SU-DHL-6 (cell line): ENCODE results near the gene HOXA3.

Experiments used
- H2AFZ ChIP-seq: fragments of 200-600 bp; sonication (generic); 2 replicates; pipeline ENCODE4 v1.6.1; 2014; ENCODE audit warnings: low read depth, mild to moderate bottlenecking, moderate library complexity, mixed read lengths, antibody characterized with exemption, low read length; ENCODE audit not compliant: severe bottlenecking
- H3F3A ChIP-seq: fragments of 200-600 bp; shearing (Covaris generic); 2 replicates; pipeline ENCODE4 v1.6.0; 2016; ENCODE audit warnings: antibody characterized with exemption, mild to moderate bottlenecking; ENCODE audit not compliant: insufficient read depth
- H3K27ac ChIP-seq: fragments of 200-600 bp; sonication (generic); 2 replicates; pipeline ENCODE4 v1.5.1; 2016; ENCODE audit warnings: low read depth, mild to moderate bottlenecking, low read length, moderate library complexity, mixed read lengths
- H3K27me3 ChIP-seq: fragments of 200-600 bp; sonication (generic), shearing (Covaris generic); 2 replicates; pipeline ENCODE4 v1.6.0; 2014; ENCODE audit warnings: mild to moderate bottlenecking, low read length
- H3K36me3 ChIP-seq: fragments of 200-600 bp; sonication (generic); 2 replicates; pipeline ENCODE4 v1.6.1; 2014; ENCODE audit warnings: mild to moderate bottlenecking, low read length, mixed read lengths
- H3K4me2 ChIP-seq: fragments of 300-600, 200-600 bp; shearing (Covaris generic), sonication (generic); 2 replicates; pipeline ENCODE4 v1.6.0; 2014; ENCODE audit warnings: low read length, low read depth, mild to moderate bottlenecking; ENCODE audit not compliant: poor library complexity, severe bottlenecking
- H3K4me3 ChIP-seq: fragments of 200-600 bp; sonication (generic); 2 replicates; pipeline ENCODE4 v1.5.1; 2014; ENCODE audit warnings: antibody characterized with exemption, low read length, mild to moderate bottlenecking, mixed read lengths; ENCODE audit not compliant: insufficient read depth, poor library complexity, severe bottlenecking
- H3K79me2 ChIP-seq: fragments of 200-600 bp; sonication (generic); 2 replicates; pipeline ENCODE4 v1.6.1; 2014; ENCODE audit warnings: mild to moderate bottlenecking, low read length, moderate library complexity; ENCODE audit not compliant: insufficient read depth
- H3K9ac ChIP-seq: fragments of 200-600 bp; sonication (generic); 2 replicates; pipeline ENCODE4 v1.7.0; 2014; ENCODE audit warnings: mild to moderate bottlenecking, low read length
- H3K9me2 ChIP-seq: fragments of 200-600 bp; sonication (generic); replicated peaks from 2 replicates; pipeline ENCODE4 v1.6.1; 2014; ENCODE audit warnings: low read length; ENCODE audit not compliant: insufficient read depth
- H3K9me3 ChIP-seq: fragments of 200-600 bp; sonication (generic); 2 replicates; pipeline ENCODE4 v1.6.1; 2014; ENCODE audit warnings: low read length, mixed read lengths; ENCODE audit not compliant: insufficient read depth
- H4K20me1 ChIP-seq: fragments of 200-600 bp; sonication (generic); 2 replicates; pipeline ENCODE4 v1.6.1; 2014; ENCODE audit warnings: low read depth, mild to moderate bottlenecking, antibody characterized with exemption, low read length, moderate library complexity, mixed read lengths
- CTCF ChIP-seq: fragments of 200-600 bp; sonication (generic); IDR thresholded peaks from one replicate; pipeline ENCODE4 v1.5.1; 2017; ENCODE audit warnings: antibody characterized with exemption, mild to moderate bottlenecking, low read length, moderate library complexity; ENCODE audit not compliant: insufficient read depth, poor library complexity, severe bottlenecking
- EZH2phosphoT487 ChIP-seq: fragments of 200-600 bp; sonication (generic), shearing (Covaris generic); conservative IDR thresholded peaks from 2 replicates; pipeline ENCODE4 v1.6.1; 2018; ENCODE audit warnings: mild to moderate bottlenecking, antibody characterized with exemption, low read length, moderate library complexity, mixed read lengths

HOXA3 gene

GRCh38 chr7:27098578-27099451, 53.6 kb downstream of the HOXA3 start:
- Histone ChIP-seq H3K9me3 (no peaks in the 10 kb centered on the region), H3F3A (peaks cover 18% of the 10 kb centered on the region; the same call in 1 of the 2 replicates), H3K27ac (no peak overlapping the region), H3K9ac (no peak overlapping the region), H3K36me3 (no peaks in the 10 kb centered on the region), H3K9me2 (no peaks in the 10 kb centered on the region), H2AFZ (no peak overlapping the region), H3K4me3 (no peak overlapping the region), H4K20me1 (no peaks in the 10 kb centered on the region), H3K4me2 (no peak overlapping the region), H3K79me2 (peaks cover 18% of the 10 kb centered on the region), H3K27me3 (no peaks in the 10 kb centered on the region)
- no peak for TF ChIP-seq CTCF
- no peak for TF ChIP-seq EZH2phosphoT487

- H3K9ac ChIP-seq = peak overlapping the region; percentile 69; the same call in 1 of the 2 replicates
- H3K36me3 ChIP-seq = no peaks in the 10 kb centered on the region
- H3K27ac ChIP-seq = no peak overlapping the region
- H3K9me2 ChIP-seq = no peaks in the 10 kb centered on the region
- TF ChIP-seq EZH2phosphoT487 (no peak), CTCF (no peak)
- peaks cover 18% of the 10 kb centered on the region; the same call in 1 of the 2 replicates for H3F3A ChIP-seq
- H3K4me3 ChIP-seq = no peak overlapping the region
- no peaks in the 10 kb centered on the region for H3K27me3 ChIP-seq
- peak overlapping the region; percentile 79 for H3K4me2 ChIP-seq
- H3K9me3 ChIP-seq = no peaks in the 10 kb centered on the region
- H3K79me2 ChIP-seq = peaks cover 18% of the 10 kb centered on the region
- no peak overlapping the region for H2AFZ ChIP-seq
- no peaks in the 10 kb centered on the region for H4K20me1 ChIP-seq
These were observed 54.5 kb downstream of the HOXA3 start for GRCh38 chr7:27097686-27098577.

- Histone ChIP-seq H3K79me2 (peaks cover 18% of the 10 kb centered on the region), H3K9me3 (no peaks in the 10 kb centered on the region), H4K20me1 (no peaks in the 10 kb centered on the region), H3K4me3 (peak overlapping the region; percentile 72), H3F3A (peaks cover 18% of the 10 kb centered on the region; the same call in 1 of the 2 replicates), H2AFZ (peak overlapping the region; percentile 77), H3K4me2 (peak overlapping the region; percentile 79), H3K36me3 (no peaks in the 10 kb centered on the region), H3K27ac (peak overlapping the region; percentile 60; the same call in 1 of the 2 replicates), H3K9ac (peak overlapping the region; percentile 69), H3K27me3 (no peaks in the 10 kb centered on the region), H3K9me2 (no peaks in the 10 kb centered on the region)
- TF ChIP-seq EZH2phosphoT487 (no peak), CTCF (no peak)
These were observed 55.4 kb downstream of the HOXA3 start for GRCh38 chr7:27096768-27097514.
